GM12878 (cell line): ENCODE measurements around the gene ASPDH. TPM values are rescaled to one million over a fixed set of nuclear protein-coding genes. Genes with fewer than 3 reads are reported as not detected.

ENCODE experiments used
- ATAC-seq: fragments of 200-7000 bp; cut with Tn5 transposase; 3 replicates; pipeline ENCODE4 v1.9.1; 2020; ENCODE audit warnings: mild to moderate bottlenecking, moderate library complexity
- BruUV-seq: library from RNA; stranded (reverse); fragments of 400-500 nt; replicated peaks from 2 replicates; lab custom pipeline; 2021; lab: Mats Ljungman, UMichigan
- CTCF ChIA-PET: fragments of 300-600 bp; sonication (Branson Sonifier 250); formaldehyde crosslinking; extraction: SDS; loops from one replicate; lab custom pipeline; 2021; ENCODE audit warnings: inconsistent platforms; lab: Yijun Ruan, JAX
- POLR2A ChIA-PET: fragments of 350-600 bp; formaldehyde crosslinking; extraction: SDS; loops from one replicate; lab custom pipeline; 2021; ENCODE audit warnings: inconsistent platforms; lab: Charles Lee
- RAD21 ChIA-PET: fragments of 300-600 bp; sonication (Branson Sonifier 250); formaldehyde crosslinking; loops from one replicate; lab custom pipeline; 2023; ENCODE audit warnings: antibody characterized with exemption; ENCODE audit not compliant: unreplicated experiment; lab: Charles Lee
- SMC1A ChIA-PET: fragments of 300-600 bp; sonication (Branson Sonifier 250); formaldehyde crosslinking; loops from one replicate; lab custom pipeline; 2023; ENCODE audit not compliant: unreplicated experiment, uncharacterized antibody; lab: Charles Lee
- DNase-seq: peaks from one replicate; pipeline ENCODE4 v3.0.0-alpha.2; 2011; ENCODE audit warnings: low read depth, low spot score
- FAIRE-seq: peaks from 3 replicates; lab custom pipeline; 2011; peaks lifted over from hg19 to GRCh38; lab: Jason Lieb, UNC
- H2AFZ ChIP-seq: 2 replicates; pipeline ENCODE4 v1.6.0; 2011; ENCODE audit warnings: low read depth, low read length, control low read depth; ENCODE audit not compliant: control insufficient read depth
- H3K27ac ChIP-seq: 2 replicates; pipeline ENCODE4 v1.5.1; 2011; ENCODE audit warnings: control low read depth; ENCODE audit not compliant: control insufficient read depth, insufficient read depth
- H3K27me3 ChIP-seq, 2 experiments: replicated peaks in 1 of 2; 2 replicates each; pipeline versions ENCODE4 v1.6.0 to v1.6.1; 2011; ENCODE audit warnings: low read length in 1 of 2; ENCODE audit not compliant: control insufficient read depth in 2 of 2, insufficient read depth in 2 of 2
- H3K36me3 ChIP-seq, 2 experiments: 2 replicates each; pipeline ENCODE4 v1.5.1; 2011; ENCODE audit warnings: low read length in 1 of 2; ENCODE audit not compliant: control insufficient read depth in 2 of 2, insufficient read depth in 2 of 2
- H3K4me1 ChIP-seq: 2 replicates; pipeline ENCODE4 v1.6.1; 2011; ENCODE audit warnings: mild to moderate bottlenecking, low read length, moderate library complexity, mixed read lengths; ENCODE audit not compliant: control insufficient read depth, insufficient read depth
- H3K4me2 ChIP-seq: 2 replicates; pipeline ENCODE4 v1.6.0; 2011; ENCODE audit warnings: control low read depth; ENCODE audit not compliant: control insufficient read depth, insufficient read depth
- H3K4me3 ChIP-seq: fragments of 200-600 bp; sonication (generic); 2 replicates; pipeline ENCODE4 v1.5.1; 2016
- H3K79me2 ChIP-seq: 2 replicates; pipeline ENCODE4 v1.6.0; 2011; ENCODE audit warnings: low read length; ENCODE audit not compliant: control insufficient read depth, insufficient read depth
- H3K9ac ChIP-seq: 2 replicates; pipeline ENCODE4 v1.8.0; 2011; ENCODE audit warnings: low read length, control low read depth, mixed read lengths; ENCODE audit not compliant: control insufficient read depth, insufficient read depth
- H3K9me3 ChIP-seq: replicated peaks from 3 replicates; pipeline ENCODE4 v1.5.1; 2011; ENCODE audit warnings: mild to moderate bottlenecking, low read length; ENCODE audit not compliant: control insufficient read depth, insufficient read depth
- H4K20me1 ChIP-seq: 2 replicates; pipeline ENCODE4 v1.6.0; 2011; ENCODE audit not compliant: control insufficient read depth, insufficient read depth
- ASH2L ChIP-seq: fragments of 300-600, 200-600 bp; sonication (generic); IDR thresholded peaks from 2 replicates; pipeline ENCODE4 v1.6.1; 2017; ENCODE audit warnings: low read depth, mild to moderate bottlenecking, borderline replicate concordance
- BACH1 ChIP-seq: fragments of 450-650 bp; IDR thresholded peaks from 2 replicates; pipeline ENCODE4 v1.6.1; 2017; ENCODE audit warnings: mild to moderate bottlenecking, borderline replicate concordance
- CEBPB ChIP-seq, 2 experiments: fragments of 150-350 bp in 1 of 2; IDR thresholded peaks; 2 replicates each; pipeline ENCODE4 v1.6.1; 2012 to 2014; ENCODE audit warnings: low read depth in 2 of 2, low read length in 2 of 2, borderline replicate concordance in 1 of 2, inconsistent platforms in 1 of 2
- CUX1 ChIP-seq: IDR thresholded peaks from 2 replicates; pipeline ENCODE4 v1.6.1; 2012; ENCODE audit warnings: improper control_type of control experiment, low read depth, low read length; ENCODE audit not compliant: insufficient replicate concordance
- ESRRA ChIP-seq: IDR thresholded peaks from 2 replicates; pipeline ENCODE4 v1.6.1; 2012; ENCODE audit warnings: mild to moderate bottlenecking, low read length, improper control_type of control experiment
- GABPA ChIP-seq: IDR thresholded peaks from 2 replicates; pipeline ENCODE4 v1.6.1; 2014; ENCODE audit warnings: antibody characterized with exemption, low read depth, mild to moderate bottlenecking, inconsistent platforms
- JUNB ChIP-seq: IDR thresholded peaks from 2 replicates; pipeline ENCODE4 v1.6.1; 2016; ENCODE audit warnings: antibody characterized with exemption, mild to moderate bottlenecking
- KDM1A ChIP-seq: fragments of 200-600 bp; sonication (generic); IDR thresholded peaks from 2 replicates; pipeline ENCODE4 v1.6.1; 2016; ENCODE audit warnings: borderline replicate concordance
- RFX5 ChIP-seq: IDR thresholded peaks from 2 replicates; pipeline ENCODE4 v1.6.1; 2011; ENCODE audit warnings: low read depth, low read length, improper control_type of control experiment
- SMARCA5 ChIP-seq: fragments of 450-650 bp; IDR thresholded peaks from 2 replicates; pipeline ENCODE4 v1.6.1; 2017; ENCODE audit warnings: mild to moderate bottlenecking
- TCF3 ChIP-seq: IDR thresholded peaks from 2 replicates; pipeline ENCODE4 v1.6.1; 2012; ENCODE audit warnings: low read depth, mild to moderate bottlenecking, low read length, borderline replicate concordance; ENCODE audit not compliant: insufficient read depth
- WRNIP1 ChIP-seq: IDR thresholded peaks from 2 replicates; pipeline ENCODE4 v1.6.1; 2011; ENCODE audit warnings: low read depth, low read length, improper control_type of control experiment, borderline replicate concordance
- YY1 ChIP-seq: IDR thresholded peaks from 2 replicates; pipeline ENCODE4 v1.6.1; 2011; ENCODE audit warnings: low read depth, mild to moderate bottlenecking, low read length
- WGBS: methylation state at CpG from one replicate; pipeline ENCODE4 v1.1.6; 2016; ENCODE audit warnings: low lambda C conversion rate; ENCODE audit not compliant: insufficient replicate concordance, insufficient coverage; ENCODE audit errors: missing lambda C conversion rate; 5-methylcytosine and 5-hydroxymethylcytosine counted together
- in situ Hi-C: fragments of 300-500 bp; cut with MboI; formaldehyde crosslinking; loops from 9 replicates; pipeline ENCODE4 v1.14.3; 2018; ENCODE audit warnings: mixed read lengths
- intact Hi-C: fragments of 100-400 bp; cut with micrococcal nuclease; formaldehyde crosslinking; loops from one replicate; pipeline ENCODE4 v1.14.2; 2022; ENCODE audit not compliant: unreplicated experiment
- polyA plus RNA-seq, 11 experiments: library from polyadenylated mRNA; depleted of rRNA in 4 of 11; unstranded in 6 of 11; stranded (reverse) in 5 of 11; fragments of >200 nt; fragmentation: Nextera tagmentation in 4 of 11; fragmentation: Illumina TruSeq in 1 of 11; extraction: Ambion mirVana in 4 of 11; extraction: Trizol in 1 of 11; gene quantifications; 1 replicate in 1 of 11; 2 replicates in 10 of 11; pipeline versions ENCODE4 v1.2.1 to v1.2.3, GENCODE V29; 2011 to 2016; ENCODE audit warnings: inconsistent platforms in 2 of 11, missing spikeins in 2 of 11, low read depth in 1 of 11
- total RNA-seq, 4 experiments: library from RNA; depleted of rRNA in 3 of 4; stranded (reverse); fragments of >200 nt in 3 of 4; fragmentation: Illumina TruSeq in 1 of 4; extraction: Trizol in 1 of 4; gene quantifications; 2 replicates each; pipeline versions ENCODE4 v1.2.1 to v1.2.3, GENCODE V29; 2013 to 2021

ASPDH gene
- total and polyA plus RNA-seq, 10 of the 15 experiments (the other 5 are each of a cell fraction or from before 2014, with no cell fraction given) = not detected

GRCh38 chr19:50546527-50547221 lies 33.0 kb upstream of the ASPDH start:
- in situ Hi-C loops = no loop called here
- no peak overlapping the region for H3K9ac ChIP-seq
- H3K4me1 ChIP-seq = no peaks in the 10 kb centered on the region
- ChIA-PET POLR2A (no interaction called here), CTCF (interaction anchor here (1.1 to 1.5 kb wide), 4 partner anchors 8 to 375 kb away, joined by 3 to 4 read pairs (median 4); no protein-coding TSS in a partner anchor), SMC1A (no interaction called here), RAD21 (no interaction called here)
- intact Hi-C loops = no loop called here
- no peaks in the 10 kb centered on the region for H3K9me3 ChIP-seq
- no peak overlapping the region for H2AFZ ChIP-seq
- H3K4me2 ChIP-seq = no peak overlapping the region
- FAIRE-seq (no peak), ATAC-seq (no peak), DNase-seq (no peak)
- no peak overlapping the region for H3K4me3 ChIP-seq
- no peak overlapping the region for H3K27ac ChIP-seq
- 46% methylated on average over 29 of the region's 29 CpGs for WGBS
- TF ChIP-seq YY1 (no peak), GABPA (no peak), JUNB (no peak), CUX1 (no peak), TCF3 (no peak), SMARCA5 (no peak), WRNIP1 (no peak), KDM1A (no peak), BACH1 (no peak), ESRRA (no peak), CEBPB (IDR thresholded peaks at IDR 0.05; ENCODE audit: borderline replicate concordance in 1 of 2, low read depth in 2 of 2, low read length in 2 of 2) (no peak), ASH2L (no peak), RFX5 (no peak)
- BruUV-seq = no TSS peak
- H4K20me1 ChIP-seq = no peaks in the 10 kb centered on the region
- H3K79me2 ChIP-seq = no peaks in the 10 kb centered on the region
- H3K27me3 ChIP-seq = no peaks in the 10 kb centered on the region; a peak in 2 of 4 replicates
- H3K36me3 ChIP-seq = no peaks in the 10 kb centered on the region
